Common myeloid progenitor, CD34-positive (primary cell): Measurements from ENCODE around the gene DCPS.

Experiments
- CTCF ChIA-PET: fragments of 350-600 bp; sonication (Branson Sonifier 250); formaldehyde crosslinking; loops from one replicate; lab custom pipeline; 2021; ENCODE audit warnings: antibody characterized with exemption; lab: Charles Lee
- POLR2A ChIA-PET: fragments of 350-600 bp; sonication (Branson Sonifier 250); formaldehyde crosslinking; loops from one replicate; lab custom pipeline; 2021; ENCODE audit warnings: antibody characterized with exemption; lab: Charles Lee
- DNase-seq, 3 donors: peaks; one replicate each; pipeline versions ENCODE4 v3.0.0 to v3.0.0-alpha.2; 2013
- H3K27ac ChIP-seq, 2 experiments: 1 replicate in 1 of 2; 2 replicates in 1 of 2; pipeline ENCODE4 v1.7.0; 2013; ENCODE audit warnings: inconsistent platforms in 2 of 2, low read length in 2 of 2, mild to moderate bottlenecking in 2 of 2, low read depth in 1 of 2, moderate library complexity in 1 of 2; ENCODE audit not compliant: severe bottlenecking in 2 of 2, insufficient read depth in 1 of 2, poor library complexity in 1 of 2
- H3K27me3 ChIP-seq, 5 experiments: replicated peaks in 2 of 5; 1 replicate in 3 of 5; 2 replicates in 2 of 5; pipeline versions ENCODE4 v1.6.1 to v1.7.0; 2013; ENCODE audit warnings: low read length in 4 of 5, mild to moderate bottlenecking in 2 of 5, moderate library complexity in 2 of 5, inconsistent platforms in 1 of 5; ENCODE audit not compliant: insufficient read depth in 5 of 5, control insufficient read depth in 4 of 5
- H3K36me3 ChIP-seq, 4 experiments: 1 replicate in 2 of 4; 2 replicates in 2 of 4; pipeline versions ENCODE4 v1.6.1 to v1.7.0; 2013; ENCODE audit warnings: low read length in 3 of 4, control low read depth in 1 of 4, mild to moderate bottlenecking in 1 of 4; ENCODE audit not compliant: control insufficient read depth in 4 of 4, insufficient read depth in 4 of 4
- H3K4me1 ChIP-seq, 4 experiments: 1 replicate in 3 of 4; 2 replicates in 1 of 4; pipeline versions ENCODE4 v1.6.1 to v1.7.1; 2013; ENCODE audit warnings: low read length in 3 of 4, mild to moderate bottlenecking in 3 of 4, control low read depth in 1 of 4, inconsistent platforms in 1 of 4, moderate library complexity in 1 of 4; ENCODE audit not compliant: control insufficient read depth in 4 of 4, insufficient read depth in 4 of 4; ENCODE audit errors: control extremely low read depth in 1 of 4
- H3K4me3 ChIP-seq, 7 experiments: 1 replicate in 4 of 7; 2 replicates in 3 of 7; pipeline versions ENCODE4 v1.5.1 to v1.7.0; 2013; ENCODE audit warnings: mild to moderate bottlenecking in 7 of 7, low read length in 6 of 7, moderate library complexity in 6 of 7, inconsistent platforms in 2 of 7, low read depth in 2 of 7, control low read depth in 1 of 7; ENCODE audit not compliant: insufficient read depth in 4 of 7, control insufficient read depth in 1 of 7; ENCODE audit errors: extremely low read depth in 1 of 7
- H3K9me3 ChIP-seq, 5 experiments: 1 replicate in 4 of 5; 2 replicates in 1 of 5; pipeline versions ENCODE4 v1.6.1 to v1.7.1; 2013; ENCODE audit warnings: low read length in 4 of 5, mild to moderate bottlenecking in 2 of 5, inconsistent platforms in 1 of 5, low read depth in 1 of 5, moderate library complexity in 1 of 5; ENCODE audit not compliant: control insufficient read depth in 4 of 5, insufficient read depth in 2 of 5; ENCODE audit errors: control extremely low read depth in 1 of 5
- WGBS: methylation state at CpG from one replicate; pipeline ENCODE4 v1.1.5; 2013; ENCODE audit not compliant: insufficient coverage; 5-methylcytosine and 5-hydroxymethylcytosine counted together

DCPS gene

GRCh38 chr11:126355926-126356897, 52.4 kb downstream of the DCPS start:
- Histone ChIP-seq H3K4me3 (peak overlapping the region; percentile 54 to 94 (median 77)), H3K4me1 (peaks cover 6 to 84% (median 67%) of the 10 kb centered on the region in 4 experiments), H3K27ac (peak overlapping the region in 1 of 2 experiments; percentile 43), H3K36me3 (peaks cover 0 to 29% (median 6%) of the 10 kb centered on the region in 4 experiments), H3K9me3 (no peaks in the 10 kb centered on the region), H3K27me3 (no peaks in the 10 kb centered on the region)
- WGBS, result 2% methylated on average over 35 of the region's 46 CpGs
- DNase-seq, result peak in 2 of 3 donors; percentile 50 to 67
- CTCF ChIA-PET, result interaction anchor here (0.6 to 8.4 kb wide), 13 partner anchors 8 to 123 kb away, joined by 3 to 81 read pairs (median 4); no protein-coding TSS in a partner anchor
- POLR2A ChIA-PET, result interaction anchor here (0.8 to 1.1 kb wide), 2 partner anchors 24 to 38 kb away, joined by 3 read pairs; no protein-coding TSS in a partner anchor

GRCh38 chr11:126357055-126357962, 53.4 kb downstream of the DCPS start:
- peaks cover 6 to 73% (median 58%) of the 10 kb centered on the region in 4 experiments for H3K4me1 ChIP-seq
- POLR2A ChIA-PET, result interaction anchor here (0.5 to 0.9 kb wide), 2 partner anchors 11 to 35 kb away, joined by 3 read pairs; no protein-coding TSS in a partner anchor
- no peaks in the 10 kb centered on the region for H3K27me3 ChIP-seq
- H3K36me3 ChIP-seq, result peaks cover 0 to 28% (median 5%) of the 10 kb centered on the region in 4 experiments
- CTCF ChIA-PET, result interaction anchor here (0.6 to 8.4 kb wide), 14 partner anchors 9 to 123 kb away, joined by 3 to 81 read pairs (median 4); no protein-coding TSS in a partner anchor
- WGBS, result 93% methylated on average over 15 of the region's 17 CpGs
- H3K4me3 ChIP-seq, result peak overlapping the region in 5 of 7 experiments; percentile 76 to 94 (median 85)
- no peak for DNase-seq
- H3K9me3 ChIP-seq, result no peaks in the 10 kb centered on the region
- no peak overlapping the region for H3K27ac ChIP-seq

GRCh38 chr11:126357969-126358762, 54.3 kb downstream of the DCPS start:
- POLR2A ChIA-PET, result interaction anchor here (0.5 to 0.9 kb wide), 2 partner anchors 10 to 34 kb away, joined by 3 read pairs; no protein-coding TSS in a partner anchor
- H3K27me3 ChIP-seq, result no peaks in the 10 kb centered on the region
- H3K4me1 ChIP-seq, result peaks cover 3 to 73% (median 57%) of the 10 kb centered on the region in 4 experiments
- peaks cover 0 to 32% (median 6%) of the 10 kb centered on the region in 4 experiments for H3K36me3 ChIP-seq
- no peaks in the 10 kb centered on the region for H3K9me3 ChIP-seq
- DNase-seq, result no peak
- CTCF ChIA-PET, result interaction anchor here (0.7 to 8.4 kb wide), 8 partner anchors 10 to 122 kb away, joined by 3 to 81 read pairs (median 4); no protein-coding TSS in a partner anchor
- peak overlapping the region in 1 of 7 experiments; percentile 25 for H3K4me3 ChIP-seq
- WGBS, result 90% methylated on average over 14 of the region's 18 CpGs
- no peak overlapping the region for H3K27ac ChIP-seq

GRCh38 chr11:126358763-126359160, 54.9 kb downstream of the DCPS start:
- CTCF ChIA-PET, result interaction anchor here (0.7 to 8.4 kb wide), 4 partner anchors 10 to 48 kb away, joined by 3 to 81 read pairs (median 6); no protein-coding TSS in a partner anchor
- 77% methylated on average over 1 of the region's 2 CpGs for WGBS
- Histone ChIP-seq H3K27ac (no peak overlapping the region), H3K4me3 (no peak overlapping the region), H3K4me1 (peaks cover 3 to 73% (median 54%) of the 10 kb centered on the region in 4 experiments), H3K9me3 (no peaks in the 10 kb centered on the region), H3K36me3 (peaks cover 0 to 37% (median 9%) of the 10 kb centered on the region in 4 experiments), H3K27me3 (no peaks in the 10 kb centered on the region)
- POLR2A ChIA-PET, result interaction anchor here (0.9 kb wide), 2 partner anchors 19 to 34 kb away, joined by 3 read pairs; no protein-coding TSS in a partner anchor
- DNase-seq, result no peak

DNA sequence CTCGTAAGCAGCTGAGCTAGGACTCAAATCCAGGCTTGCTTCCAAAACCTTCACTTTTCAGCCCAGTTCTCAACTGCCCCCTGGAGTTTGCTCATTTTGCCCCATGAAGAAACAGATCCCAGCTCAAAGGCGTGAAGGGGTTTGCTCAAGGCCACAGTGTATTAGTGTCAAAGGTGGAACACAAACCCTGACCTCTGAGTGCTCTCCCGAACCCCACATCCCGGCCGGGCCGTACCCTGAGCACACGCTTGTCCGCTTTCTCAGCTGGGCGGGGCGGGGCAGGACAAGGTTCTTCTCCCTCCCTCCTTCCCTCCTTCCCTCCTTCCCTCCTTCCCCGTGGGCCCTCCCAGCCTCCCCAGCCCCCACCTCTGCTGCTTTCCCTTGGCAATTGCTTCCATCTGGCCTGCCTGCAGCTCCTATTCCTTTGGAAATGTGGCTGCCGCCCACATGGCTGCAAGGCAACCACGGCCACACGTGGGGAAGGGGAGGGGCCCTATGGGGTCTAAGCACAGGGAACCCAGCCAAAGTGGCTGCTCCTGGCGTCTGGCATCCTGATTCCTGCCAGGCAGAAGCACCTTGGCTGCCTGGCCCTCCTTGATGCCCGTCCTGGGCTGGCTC, 55.7 kb downstream of the DCPS start:
- no peaks in the 10 kb centered on the region for H3K27me3 ChIP-seq
- WGBS, result 66% methylated on average over 9 of the region's 16 CpGs
- no peaks in the 10 kb centered on the region for H3K9me3 ChIP-seq
- peaks cover under 1 to 71% (median 49%) of the 10 kb centered on the region in 4 experiments for H3K4me1 ChIP-seq
- ChIA-PET CTCF (interaction anchor here (0.6 to 8.4 kb wide), 4 partner anchors 11 to 49 kb away, joined by 3 to 81 read pairs (median 3); no protein-coding TSS in a partner anchor), POLR2A (interaction anchor here (0.9 kb wide), 1 partner anchor 20 kb away, joined by 3 read pairs; no protein-coding TSS in a partner anchor)
- no peak overlapping the region for H3K4me3 ChIP-seq
- H3K36me3 ChIP-seq, result peaks cover 0 to 37% (median 9%) of the 10 kb centered on the region in 4 experiments
- DNase-seq, result no peak
- no peak overlapping the region for H3K27ac ChIP-seq
